ENCODE measurements around the gene ZNF189.

DNA sequence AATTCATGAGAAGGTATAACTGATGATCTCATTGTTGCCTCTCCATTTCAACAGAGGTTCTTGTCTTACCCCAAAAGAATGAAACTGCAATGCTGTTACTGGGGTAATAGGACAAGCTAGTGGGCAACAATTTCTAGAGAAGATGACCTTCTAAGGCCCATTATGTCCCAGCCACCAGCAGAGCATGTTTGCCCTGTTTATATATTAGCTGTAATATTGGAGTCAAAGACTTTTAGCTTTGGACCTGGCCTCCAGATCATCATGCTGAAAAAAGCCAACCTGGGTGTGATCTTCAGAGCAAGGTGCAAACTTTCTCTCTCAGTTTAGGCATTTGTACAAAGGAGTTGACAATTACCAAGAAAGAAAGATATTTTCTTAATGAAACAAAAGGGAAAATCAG, 33.5 kb downstream of the ZNF189 start:
- TF ChIP-seq, protein P1, sequence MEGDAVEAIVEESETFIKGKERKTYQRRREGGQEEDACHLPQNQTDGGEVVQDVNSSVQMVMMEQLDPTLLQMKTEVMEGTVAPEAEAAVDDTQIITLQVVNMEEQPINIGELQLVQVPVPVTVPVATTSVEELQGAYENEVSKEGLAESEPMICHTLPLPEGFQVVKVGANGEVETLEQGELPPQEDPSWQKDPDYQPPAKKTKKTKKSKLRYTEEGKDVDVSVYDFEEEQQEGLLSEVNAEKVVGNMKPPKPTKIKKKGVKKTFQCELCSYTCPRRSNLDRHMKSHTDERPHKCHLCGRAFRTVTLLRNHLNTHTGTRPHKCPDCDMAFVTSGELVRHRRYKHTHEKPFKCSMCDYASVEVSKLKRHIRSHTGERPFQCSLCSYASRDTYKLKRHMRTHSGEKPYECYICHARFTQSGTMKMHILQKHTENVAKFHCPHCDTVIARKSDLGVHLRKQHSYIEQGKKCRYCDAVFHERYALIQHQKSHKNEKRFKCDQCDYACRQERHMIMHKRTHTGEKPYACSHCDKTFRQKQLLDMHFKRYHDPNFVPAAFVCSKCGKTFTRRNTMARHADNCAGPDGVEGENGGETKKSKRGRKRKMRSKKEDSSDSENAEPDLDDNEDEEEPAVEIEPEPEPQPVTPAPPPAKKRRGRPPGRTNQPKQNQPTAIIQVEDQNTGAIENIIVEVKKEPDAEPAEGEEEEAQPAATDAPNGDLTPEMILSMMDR (IDR thresholded peaks at IDR 0.05 in 4 of 5, conservative IDR thresholded peaks at IDR 0.05 in 1 of 5): no peak
- TF ChIP-seq POLR2A (IDR thresholded peaks at IDR 0.05): no peak
